Central memory CD8-positive, alpha-beta T cell (primary cell): Measurements from ENCODE around the gene OR13J1.

Source experiments
- ATAC-seq: fragments of 150-1000 bp; cut with Tn5 transposase; replicated peaks from 2 replicates; pipeline ENCODE4 v1.10.0; 2022; ENCODE audit warnings: mild to moderate bottlenecking, moderate FRiP score, moderate number of reproducible peaks; ENCODE audit not compliant: poor library complexity, severe bottlenecking; ENCODE audit errors: extremely low read depth
- DNase-seq, 2 donors: peaks; one replicate each; pipeline ENCODE4 v3.0.0; 2021; ENCODE audit warnings: low spot score in 2 of 2
- H3K27ac Mint-ChIP-seq: one replicate; pipeline ENCODE4 v1.8.0; 2022; ENCODE audit warnings: low read depth, mild to moderate bottlenecking, moderate library complexity, mixed read lengths
- H3K27me3 Mint-ChIP-seq: one replicate; pipeline ENCODE4 v1.8.0; 2022; ENCODE audit warnings: mixed read lengths
- H3K36me3 Mint-ChIP-seq: one replicate; pipeline ENCODE4 v1.8.0; 2022; ENCODE audit warnings: mild to moderate bottlenecking, moderate library complexity, mixed read lengths; ENCODE audit not compliant: insufficient read depth
- H3K4me1 Mint-ChIP-seq: one replicate; pipeline ENCODE4 v1.8.0; 2022; ENCODE audit warnings: mixed read lengths
- H3K4me3 Mint-ChIP-seq: one replicate; pipeline ENCODE4 v1.8.0; 2022; ENCODE audit warnings: mild to moderate bottlenecking, moderate library complexity, mixed read lengths
- H3K9me3 Mint-ChIP-seq: one replicate; pipeline ENCODE4 v1.8.0; 2022; ENCODE audit warnings: mixed read lengths

Gene OR13J1

GRCh38 chr9:35862328-35862727, 7.9 kb downstream of the OR13J1 start:
- no peaks in the 10 kb centered on the region for H3K4me1 Mint-ChIP-seq
- no peaks in the 10 kb centered on the region for H3K9me3 Mint-ChIP-seq
- H3K36me3 Mint-ChIP-seq = no peaks in the 10 kb centered on the region
- DNase-seq = no peak
- H3K27ac Mint-ChIP-seq = no peak overlapping the region
- H3K4me3 Mint-ChIP-seq = no peak overlapping the region
- no peak for ATAC-seq
- H3K27me3 Mint-ChIP-seq = peaks cover 48% of the 10 kb centered on the region

- Mint-ChIP-seq H3K9me3 (no peaks in the 10 kb centered on the region), H3K4me1 (no peaks in the 10 kb centered on the region), H3K4me3 (no peak overlapping the region), H3K27ac (no peak overlapping the region), H3K36me3 (no peaks in the 10 kb centered on the region), H3K27me3 (peaks cover 48% of the 10 kb centered on the region)
- ATAC-seq (no peak), DNase-seq (no peak)
These were observed 8.9 kb downstream of the OR13J1 start for GRCh38 chr9:35861161-35861897.

DNA sequence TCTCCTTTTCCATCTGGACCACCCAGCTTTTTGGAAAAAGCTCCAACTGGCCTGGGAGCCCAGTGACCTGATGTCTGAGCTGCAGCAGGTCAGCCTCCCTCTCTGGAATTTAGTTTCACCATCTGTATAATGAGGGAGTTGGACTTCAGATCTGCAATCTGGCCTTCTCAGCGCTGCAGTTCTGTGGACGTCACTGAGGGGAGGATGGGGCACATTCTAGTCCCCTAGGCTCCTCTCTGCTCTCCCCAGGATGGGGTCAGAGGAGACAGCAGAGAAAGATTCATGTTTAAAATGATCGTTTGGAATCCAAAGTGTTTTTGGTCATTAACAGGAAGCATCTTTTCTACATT, 10.2 kb downstream of the OR13J1 start:
- Mint-ChIP-seq H3K9me3 (no peaks in the 10 kb centered on the region), H3K36me3 (no peaks in the 10 kb centered on the region), H3K4me1 (no peaks in the 10 kb centered on the region), H3K4me3 (no peak overlapping the region), H3K27me3 (peaks cover 38% of the 10 kb centered on the region), H3K27ac (no peak overlapping the region)
- DNase-seq (no peak), ATAC-seq (no peak)

DNA sequence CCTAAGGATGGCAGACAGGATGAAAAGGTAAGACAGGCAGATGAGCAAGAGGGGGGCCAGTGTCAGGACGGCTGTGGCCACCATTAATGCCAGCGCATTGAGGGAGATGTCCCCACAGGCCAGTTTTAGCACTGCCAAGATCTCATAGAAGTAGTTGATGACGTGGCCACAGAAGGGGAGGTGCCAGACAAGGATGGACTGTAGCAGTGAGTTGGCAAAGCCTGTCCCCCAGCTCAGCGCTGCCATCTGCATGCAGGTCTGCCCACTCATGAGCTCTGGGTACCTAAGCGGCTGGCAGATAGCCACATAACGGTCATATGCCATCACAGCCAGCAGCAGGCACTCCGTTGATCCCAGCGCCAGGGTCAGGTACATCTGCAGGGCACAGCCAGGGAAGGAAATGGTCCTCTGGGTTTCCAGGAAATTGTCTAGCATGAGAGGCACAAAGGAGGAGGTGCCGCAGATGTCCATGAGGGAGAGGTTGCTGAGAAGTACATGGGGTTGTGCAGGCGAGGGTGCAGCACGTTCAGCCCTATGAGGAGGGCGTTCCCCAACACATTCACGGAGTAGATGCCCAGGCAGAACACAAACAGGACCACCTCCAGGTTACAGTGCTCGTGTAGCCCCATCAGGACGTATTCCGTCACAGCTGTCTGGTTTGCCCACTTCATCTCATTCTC, 10.8 kb downstream of the OR13J1 start:
- Mint-ChIP-seq H3K27me3 (peaks cover 33% of the 10 kb centered on the region), H3K4me1 (no peaks in the 10 kb centered on the region), H3K9me3 (no peaks in the 10 kb centered on the region), H3K36me3 (no peaks in the 10 kb centered on the region), H3K27ac (no peak overlapping the region), H3K4me3 (no peak overlapping the region)
- ATAC-seq (no peak), DNase-seq (no peak)

DNA sequence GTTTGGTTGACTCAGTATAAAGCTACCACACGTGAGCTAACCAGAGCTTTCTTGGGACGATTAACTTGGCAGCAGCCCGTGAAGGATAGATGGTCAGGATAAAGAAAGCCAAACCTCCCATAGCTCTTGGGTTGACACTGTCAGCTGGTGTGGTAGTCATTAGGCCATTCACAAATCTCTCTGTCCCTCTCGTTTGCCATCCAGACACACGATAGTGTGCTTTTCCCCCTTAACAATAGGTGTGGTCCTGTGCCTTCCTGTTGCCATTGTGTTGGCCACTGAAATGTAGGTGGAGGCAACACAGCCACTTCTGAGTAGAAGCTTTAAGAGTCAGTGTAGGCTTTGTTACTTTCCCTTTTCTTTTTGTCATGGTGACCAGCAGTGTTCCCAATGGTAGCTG, 11.7 kb downstream of the OR13J1 start:
- DNase-seq (no peak), ATAC-seq (no peak)
- H3K9me3 Mint-ChIP-seq = no peaks in the 10 kb centered on the region
- no peak overlapping the region for H3K4me3 Mint-ChIP-seq
- H3K4me1 Mint-ChIP-seq = no peaks in the 10 kb centered on the region
- H3K27me3 Mint-ChIP-seq = peaks cover 25% of the 10 kb centered on the region
- no peaks in the 10 kb centered on the region for H3K36me3 Mint-ChIP-seq
- H3K27ac Mint-ChIP-seq = no peak overlapping the region

DNA sequence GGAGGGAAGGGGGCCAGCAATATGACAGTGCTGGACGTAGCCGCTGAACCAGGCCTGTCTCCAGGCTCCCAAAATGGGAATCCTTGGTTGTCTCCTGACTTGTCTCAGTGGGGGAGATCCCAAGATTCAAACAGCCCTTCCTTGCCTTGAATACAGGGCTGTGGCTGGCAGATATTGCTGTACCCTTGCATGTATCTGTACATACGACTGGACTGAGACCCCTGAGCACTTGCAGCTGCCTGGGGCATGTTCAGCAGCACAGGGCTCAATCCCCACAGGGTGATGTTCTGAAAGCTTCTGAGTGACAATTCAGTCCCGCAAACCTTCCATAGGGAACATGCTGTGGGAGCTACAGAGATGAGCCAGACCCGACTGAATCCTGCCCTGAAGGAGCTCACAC, 13.3 kb downstream of the OR13J1 start:
- H3K36me3 Mint-ChIP-seq = no peaks in the 10 kb centered on the region
- no peak overlapping the region for H3K27ac Mint-ChIP-seq
- no peak overlapping the region for H3K4me3 Mint-ChIP-seq
- no peak for DNase-seq
- H3K4me1 Mint-ChIP-seq = no peaks in the 10 kb centered on the region
- H3K27me3 Mint-ChIP-seq = peaks cover 12% of the 10 kb centered on the region
- H3K9me3 Mint-ChIP-seq = no peaks in the 10 kb centered on the region
- ATAC-seq = no peak

GRCh38 chr9:35856206-35856605, 14.0 kb downstream of the OR13J1 start:
- no peak for ATAC-seq
- DNase-seq = no peak
- Mint-ChIP-seq H3K9me3 (no peaks in the 10 kb centered on the region), H3K27ac (no peak overlapping the region), H3K4me3 (no peak overlapping the region), H3K27me3 (peaks cover 5% of the 10 kb centered on the region), H3K4me1 (no peaks in the 10 kb centered on the region), H3K36me3 (no peaks in the 10 kb centered on the region)

- Mint-ChIP-seq H3K4me1 (no peaks in the 10 kb centered on the region), H3K4me3 (no peak overlapping the region)
These were observed 16.0 kb downstream of the OR13J1 start for GRCh38 chr9:35854091-35854762.

DNA sequence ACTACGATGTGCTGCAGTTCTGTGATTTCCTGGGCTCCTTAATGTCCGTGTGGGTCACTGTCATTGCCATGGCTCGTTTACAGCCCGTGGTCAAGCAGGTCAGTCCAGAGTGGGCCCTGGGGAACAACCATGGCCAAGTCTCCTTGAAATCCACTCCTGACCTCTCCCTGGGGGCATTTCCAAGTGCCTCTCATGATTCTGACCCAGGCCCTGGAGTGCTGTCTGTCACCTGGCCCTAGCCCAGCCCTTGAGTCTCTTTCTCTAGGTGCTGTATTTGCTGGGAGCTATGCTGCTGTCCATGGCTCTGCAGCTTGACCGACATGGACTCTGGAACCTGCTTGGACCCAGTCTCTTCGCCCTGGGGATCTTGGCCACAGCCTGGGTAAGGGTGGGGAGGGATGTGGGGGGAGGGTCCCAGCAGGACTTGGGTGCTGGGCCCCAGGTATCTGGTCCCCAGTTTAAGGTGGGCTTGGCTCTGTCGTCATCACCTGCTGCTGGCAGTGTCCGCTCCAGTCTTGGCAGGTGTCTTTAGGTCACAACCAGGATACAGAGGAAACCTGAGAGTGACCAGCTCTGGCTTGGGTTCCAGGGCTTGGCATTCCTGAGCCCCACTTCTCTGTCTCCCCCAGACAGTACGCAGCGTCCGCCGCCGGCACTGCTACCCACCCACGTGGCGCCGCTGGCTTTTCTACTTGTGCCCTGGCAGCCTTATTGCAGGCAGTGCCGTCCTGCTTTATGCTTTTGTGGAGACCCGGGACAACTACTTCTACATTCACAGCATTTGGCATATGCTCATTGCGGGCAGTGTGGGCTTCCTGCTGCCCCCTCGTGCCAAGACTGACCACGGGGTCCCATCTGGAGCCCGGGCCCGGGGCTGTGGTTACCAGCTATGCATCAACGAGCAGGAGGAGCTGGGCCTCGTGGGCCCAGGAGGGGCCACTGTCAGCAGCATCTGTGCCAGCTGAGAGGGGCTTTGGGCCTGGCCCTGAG, 17.0 kb downstream of the OR13J1 start:
- H3K27me3 Mint-ChIP-seq = no peaks in the 10 kb centered on the region
- no peak overlapping the region for H3K27ac Mint-ChIP-seq
- no peaks in the 10 kb centered on the region for H3K9me3 Mint-ChIP-seq
- H3K4me3 Mint-ChIP-seq = no peak overlapping the region
- no peak for ATAC-seq
- H3K36me3 Mint-ChIP-seq = no peaks in the 10 kb centered on the region
- DNase-seq = no peak
- no peaks in the 10 kb centered on the region for H3K4me1 Mint-ChIP-seq

More at GRCh38 chr9:35854091-35854762, 16.0 kb downstream of the OR13J1 start:
- Mint-ChIP-seq H3K9me3 (no peaks in the 10 kb centered on the region), H3K36me3 (no peaks in the 10 kb centered on the region), H3K27me3 (no peaks in the 10 kb centered on the region), H3K27ac (no peak overlapping the region)
- DNase-seq (no peak), ATAC-seq (no peak)

DNA sequence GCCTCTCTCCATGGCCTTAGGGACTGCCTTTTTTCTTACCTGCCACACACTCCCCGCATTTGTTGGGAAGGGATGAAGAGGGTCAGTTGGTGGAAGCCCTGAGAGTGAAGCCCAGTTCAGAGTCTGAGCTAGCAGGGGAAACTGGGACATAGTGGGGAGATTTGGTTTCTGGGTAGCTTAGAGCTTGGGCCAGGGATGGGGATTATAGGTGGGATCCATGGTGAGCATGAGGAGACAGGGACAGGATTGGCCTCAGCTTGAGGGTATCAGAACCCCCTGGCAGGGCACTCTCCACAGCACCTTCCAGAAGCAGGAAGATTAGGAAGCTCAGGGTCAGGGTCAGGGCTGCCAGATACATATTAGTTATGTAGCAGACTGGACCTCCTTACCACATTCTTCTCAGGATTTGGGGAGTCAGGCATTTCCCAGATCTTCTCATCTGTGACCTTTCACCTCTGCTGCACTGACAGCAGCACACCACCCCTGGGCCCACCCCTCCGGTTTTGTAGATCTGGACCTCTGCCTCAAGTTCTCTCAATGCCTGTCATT, 17.9 kb downstream of the OR13J1 start:
- H3K4me1 Mint-ChIP-seq = no peaks in the 10 kb centered on the region
- H3K36me3 Mint-ChIP-seq = no peaks in the 10 kb centered on the region
- H3K4me3 Mint-ChIP-seq = no peak overlapping the region
- ATAC-seq (no peak), DNase-seq (no peak)
- no peaks in the 10 kb centered on the region for H3K9me3 Mint-ChIP-seq
- no peaks in the 10 kb centered on the region for H3K27me3 Mint-ChIP-seq
- H3K27ac Mint-ChIP-seq = no peak overlapping the region

GRCh38 chr9:35847792-35848572, 22.2 kb downstream of the OR13J1 start:
- Mint-ChIP-seq H3K4me1 (peaks cover 16% of the 10 kb centered on the region), H3K4me3 (no peak overlapping the region), H3K27me3 (no peaks in the 10 kb centered on the region), H3K9me3 (no peaks in the 10 kb centered on the region), H3K36me3 (peaks cover 2% of the 10 kb centered on the region), H3K27ac (no peak overlapping the region)
- DNase-seq = no peak
- no peak for ATAC-seq
